ENCODE results near the gene LMO3.

The LMO3 gene

GRCh38 chr12:16542586-16542985 lies 63.4 kb downstream of the LMO3 start:
- no peak for TF ChIP-seq CTCF (IDR thresholded peaks at IDR 0.05)

GRCh38 chr12:16531621-16532020 lies 74.3 kb downstream of the LMO3 start:
- no peak for TF ChIP-seq CTCF (IDR thresholded peaks at IDR 0.05)

- TF ChIP-seq CTCF (IDR thresholded peaks at IDR 0.05): no peak
Observed at GRCh38 chr12:16530268-16530850, 75.6 kb downstream of the LMO3 start.

- TF ChIP-seq CTCF (IDR thresholded peaks at IDR 0.05): no peak
Observed at GRCh38 chr12:16526693-16527092, 79.3 kb downstream of the LMO3 start.

- no peak for TF ChIP-seq CTCF (IDR thresholded peaks at IDR 0.05)
Observed at GRCh38 chr12:16524378-16524777, 81.6 kb downstream of the LMO3 start.

- TF ChIP-seq CTCF (IDR thresholded peaks at IDR 0.05): no peak
Observed at GRCh38 chr12:16523951-16524331, 82.0 kb downstream of the LMO3 start.

GRCh38 chr12:16523284-16523950 lies 82.5 kb downstream of the LMO3 start:
- no peak for TF ChIP-seq CTCF (IDR thresholded peaks at IDR 0.05)

Measured in LNCAP (cell line).